ENCODE measurements around the gene MED28. TPM values are rescaled to one million over a fixed set of nuclear protein-coding genes. Genes with fewer than 3 reads are reported as not detected.

Gene MED28
- total and polyA plus RNA-seq, 2 of the 4 experiments (the other 2 are of a cell fraction): 8.8 to 9.3 TPM

GRCh38 chr4:17646693-17647092, 32.3 kb downstream of the MED28 start:
- CTCF ChIA-PET: no interaction called here
- in situ Hi-C loops (cut with MboI; ENCODE audit: low sequenced_read_pairs): loop anchor here (25.0 kb wide), 1 partner anchor 941 kb away; no protein-coding TSS in a partner anchor

More at GRCh38 chr4:17646693-17647092, 32.3 kb downstream of the MED28 start:
- Histone ChIP-seq H4K91ac (ENCODE audit: insufficient read depth, low read depth, low read length) (no peak overlapping the region), H2BK5ac (ENCODE audit: low read depth, low read length, poor library complexity, severe bottlenecking) (no peak overlapping the region), H3K4me1 (ENCODE audit: control insufficient read depth, insufficient read depth, low read length) (no peaks in the 10 kb centered on the region), H3K27me3 (ENCODE audit: control insufficient read depth, insufficient read depth, low read length) (no peaks in the 10 kb centered on the region), H2BK15ac (ENCODE audit: low read depth, low read length) (no peak overlapping the region), H3K14ac (replicated peaks; ENCODE audit: low read depth, low read length) (no peak overlapping the region), H2AK9ac (replicated peaks; ENCODE audit: low read depth, low read length, poor library complexity) (no peak overlapping the region), H3K36me3 (ENCODE audit: control insufficient read depth, insufficient read depth, low read length) (peaks cover 2% of the 10 kb centered on the region; the same call in 1 of the 2 replicates), H3K18ac (ENCODE audit: low read depth, low read length) (no peak overlapping the region), H2AFZ (replicated peaks; ENCODE audit: low read length, poor library complexity) (no peak overlapping the region), H3K23ac (ENCODE audit: low read depth, low read length) (no peak overlapping the region), H3K56ac (ENCODE audit: extremely low read depth, insufficient read depth, low read length) (no peak overlapping the region), H3K27ac (ENCODE audit: insufficient read depth, low read length) (no peak overlapping the region), H3K9ac (ENCODE audit: low read depth, low read length) (no peak overlapping the region), H2AK5ac (ENCODE audit: low read depth, low read length) (no peak overlapping the region), H2BK20ac (ENCODE audit: low read depth, low read length) (no peak overlapping the region), H4K5ac (ENCODE audit: low read depth, low read length) (no peak overlapping the region), H3K9me1 (ENCODE audit: insufficient read depth, low read length) (no peaks in the 10 kb centered on the region), H3K9me3 (ENCODE audit: control insufficient read depth, insufficient read depth, low read length) (peaks cover 6% of the 10 kb centered on the region; the same call in 1 of the 2 replicates), H3K4ac (ENCODE audit: low read depth, low read length) (no peak overlapping the region), H3K4me3 (ENCODE audit: insufficient read depth, low read depth, low read length) (no peak overlapping the region), H3K79me1 (ENCODE audit: low read depth in 1 of 2, low read length in 2 of 2) (no peaks in the 10 kb centered on the region), H3K4me2 (ENCODE audit: low read depth, low read length) (no peak overlapping the region), H4K8ac (ENCODE audit: low read depth in 2 of 2, low read length in 2 of 2) (no peak overlapping the region), H2BK120ac (ENCODE audit: low read depth, low read length) (no peak overlapping the region), H4K20me1 (ENCODE audit: insufficient read depth, low read length) (no peaks in the 10 kb centered on the region)
- POLR2A ChIA-PET (ENCODE audit: unreplicated experiment): no interaction called here
- intact Hi-C loops (cut with micrococcal nuclease): no loop called here
- TF ChIP-seq MAFK (IDR thresholded peaks at IDR 0.05; ENCODE audit: low read depth, low read length): no peak
- TF ChIP-seq FOS (IDR thresholded peaks at IDR 0.05; ENCODE audit: low read depth, low read length): no peak
- TF ChIP-seq CEBPB (IDR thresholded peaks at IDR 0.05; ENCODE audit: low read depth, low read length): no peak
- no peak for TF ChIP-seq RCOR1 (IDR thresholded peaks at IDR 0.05; ENCODE audit: insufficient replicate concordance, low read length)
- no peak for TF ChIP-seq RAD21 (IDR thresholded peaks at IDR 0.05; ENCODE audit: low read length)
- no peak for TF ChIP-seq POLR2A (IDR thresholded peaks at IDR 0.05; ENCODE audit: low read depth, low read length)
- no peak for TF ChIP-seq MXI1 (IDR thresholded peaks at IDR 0.05; ENCODE audit: borderline replicate concordance, low read depth, low read length)
- TF ChIP-seq SMC3 (IDR thresholded peaks at IDR 0.05; ENCODE audit: low read depth, low read length): no peak
- no peak for TF ChIP-seq CTCF (conservative IDR thresholded peaks at IDR 0.05; ENCODE audit: low read depth, low read length)
- TF ChIP-seq ELK1 (IDR thresholded peaks at IDR 0.05; ENCODE audit: borderline replicate concordance, low read depth, low read length): no peak
- no peak for TF ChIP-seq NFE2L2 (IDR thresholded peaks at IDR 0.05; ENCODE audit: low read depth, low read length)
- TF ChIP-seq MAZ (IDR thresholded peaks at IDR 0.05; ENCODE audit: borderline replicate concordance, low read depth, low read length): no peak
- no peak for TF ChIP-seq BHLHE40 (IDR thresholded peaks at IDR 0.05; ENCODE audit: low read depth, low read length)
- no peak for TF ChIP-seq USF2 (IDR thresholded peaks at IDR 0.05; ENCODE audit: low read depth, low read length)
- no peak for TF ChIP-seq RFX5 (IDR thresholded peaks at IDR 0.05; ENCODE audit: low read depth, low read length)
- dilution Hi-C loops (cut with HindIII; ENCODE audit: low sequenced_read_pairs, unreplicated experiment): no loop called here
- DNase-seq: no peak
- ATAC-seq (ENCODE audit: low read depth): no peak
- no TSS peak for BruUV-seq (replicated peaks)
- WGBS, 2 experiments (ENCODE audit: extremely low coverage in 2 of 2, insufficient read length in 1 of 2): no CpG with 5 or more reads among the region's 3 CpGs
